Body of pancreas (tissue), 4 donors: ENCODE data around the gene RNF166. TPM values are rescaled to one million over a fixed set of nuclear protein-coding genes. Genes with fewer than 3 reads are reported as not detected.

Source experiments
- ATAC-seq: fragments of 150-250 bp; one replicate; pipeline ENCODE4 v1.9.1; 2016
- DNase-seq, 4 donors: peaks; one replicate each; pipeline ENCODE4 v3.0.0-alpha.2; 2019
- H3K27ac ChIP-seq, 4 donors: fragments of 200-600 bp; sonication (generic); 1 replicate in 3 of 4; 2 replicates in 1 of 4; pipeline versions ENCODE4 v1.5.1 to v1.6.1; 2016 to 2019; ENCODE audit warnings: mild to moderate bottlenecking in 1 of 4, mixed read lengths in 1 of 4, moderate library complexity in 1 of 4
- H3K27me3 ChIP-seq, 2 donors: fragments of 200-600 bp; sonication (generic); one replicate each; pipeline ENCODE4 v1.6.0; 2016; ENCODE audit warnings: mild to moderate bottlenecking in 1 of 2
- H3K36me3 ChIP-seq, 2 donors: fragments of 200-600 bp; sonication (generic); replicated peaks in 1 of 2; 2 replicates each; pipeline ENCODE4 v1.5.1; 2016; ENCODE audit warnings: low read depth in 2 of 2; ENCODE audit not compliant: insufficient read depth in 1 of 2
- H3K4me1 ChIP-seq: fragments of 200-600 bp; sonication (generic); one replicate; pipeline ENCODE4 v1.6.0; 2016
- H3K4me3 ChIP-seq, 2 donors: fragments of 200-600 bp; sonication (generic); 1 replicate in 1 of 2; 2 replicates in 1 of 2; pipeline ENCODE4 v1.5.1; 2016 to 2019
- H3K9me3 ChIP-seq, 3 donors: fragments of 200-600 bp; sonication (generic); 1 replicate in 2 of 3; 2 replicates in 1 of 3; pipeline ENCODE4 v1.5.1; 2016
- POLR2A ChIP-seq, 3 donors: fragments of 450-650 bp; IDR thresholded peaks; one replicate each; pipeline ENCODE4 v1.6.1; 2016; ENCODE audit warnings: antibody characterized with exemption in 3 of 3, mild to moderate bottlenecking in 2 of 3
- WGBS, 2 donors: methylation state at CpG; one replicate each; pipeline ENCODE4 v1.1.5; 2017; 5-methylcytosine and 5-hydroxymethylcytosine counted together
- intact Hi-C: fragments of 100-400 bp; cut with DNase I; formaldehyde crosslinking; loops from one replicate; pipeline ENCODE4 v1.15.1; 2023
- total RNA-seq, 2 donors: library from RNA; depleted of rRNA; stranded (reverse); fragments of >200 nt; gene quantifications; one replicate each; pipeline ENCODE4 v1.1.0, GENCODE V29; 2016
- TF ChIP-seq, protein P1 (sequence below), 7 experiments: fragments of 450-650 bp in 4 of 7; fragments of 200-600 bp in 3 of 7; sonication (generic) in 3 of 7; IDR thresholded peaks; one replicate each; pipeline ENCODE4 v1.5.1; 2016 to 2019; ENCODE audit warnings: antibody characterized with exemption in 7 of 7

The RNF166 gene
- total RNA-seq, 2 donors from 2014 or later, result 16.6 to 27.7 TPM

DNA sequence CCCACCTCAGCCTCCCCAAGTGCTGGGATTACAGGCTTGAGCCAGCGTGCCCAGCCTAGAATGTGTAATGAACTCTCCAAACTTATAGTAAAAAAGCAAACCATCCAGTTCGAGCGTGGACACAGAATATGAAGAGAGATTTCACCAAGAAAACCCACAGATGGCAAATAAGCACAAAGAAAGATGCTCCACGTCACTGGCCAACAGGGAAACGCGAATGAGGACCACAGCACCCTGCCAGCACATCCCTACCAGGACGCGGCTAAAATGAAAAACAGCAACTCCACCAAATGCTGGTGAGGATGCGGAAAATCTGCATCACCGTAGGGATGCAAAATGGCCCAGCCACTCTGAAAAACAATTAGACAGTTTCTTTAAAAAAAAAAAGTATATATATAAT, 44.7 kb downstream of the RNF166 start:
- intact Hi-C loops, result no loop called here
- H3K4me3 ChIP-seq, result no peak overlapping the region
- DNase-seq (no peak), ATAC-seq (no peak)
- H3K9me3 ChIP-seq, result no peaks in the 10 kb centered on the region
- peaks cover 22% of the 10 kb centered on the region for H3K4me1 ChIP-seq
- WGBS, 2 donors, result 80 to 83% methylated on average over 10 of the region's 10 CpGs
- TF ChIP-seq, protein P1, sequence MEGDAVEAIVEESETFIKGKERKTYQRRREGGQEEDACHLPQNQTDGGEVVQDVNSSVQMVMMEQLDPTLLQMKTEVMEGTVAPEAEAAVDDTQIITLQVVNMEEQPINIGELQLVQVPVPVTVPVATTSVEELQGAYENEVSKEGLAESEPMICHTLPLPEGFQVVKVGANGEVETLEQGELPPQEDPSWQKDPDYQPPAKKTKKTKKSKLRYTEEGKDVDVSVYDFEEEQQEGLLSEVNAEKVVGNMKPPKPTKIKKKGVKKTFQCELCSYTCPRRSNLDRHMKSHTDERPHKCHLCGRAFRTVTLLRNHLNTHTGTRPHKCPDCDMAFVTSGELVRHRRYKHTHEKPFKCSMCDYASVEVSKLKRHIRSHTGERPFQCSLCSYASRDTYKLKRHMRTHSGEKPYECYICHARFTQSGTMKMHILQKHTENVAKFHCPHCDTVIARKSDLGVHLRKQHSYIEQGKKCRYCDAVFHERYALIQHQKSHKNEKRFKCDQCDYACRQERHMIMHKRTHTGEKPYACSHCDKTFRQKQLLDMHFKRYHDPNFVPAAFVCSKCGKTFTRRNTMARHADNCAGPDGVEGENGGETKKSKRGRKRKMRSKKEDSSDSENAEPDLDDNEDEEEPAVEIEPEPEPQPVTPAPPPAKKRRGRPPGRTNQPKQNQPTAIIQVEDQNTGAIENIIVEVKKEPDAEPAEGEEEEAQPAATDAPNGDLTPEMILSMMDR (IDR thresholded peaks at IDR 0.05), result no peak
- no peak for TF ChIP-seq POLR2A (IDR thresholded peaks at IDR 0.05)
- H3K27me3 ChIP-seq, result no peaks in the 10 kb centered on the region
- H3K36me3 ChIP-seq, result no peaks in the 10 kb centered on the region
- no peak overlapping the region for H3K27ac ChIP-seq

DNA sequence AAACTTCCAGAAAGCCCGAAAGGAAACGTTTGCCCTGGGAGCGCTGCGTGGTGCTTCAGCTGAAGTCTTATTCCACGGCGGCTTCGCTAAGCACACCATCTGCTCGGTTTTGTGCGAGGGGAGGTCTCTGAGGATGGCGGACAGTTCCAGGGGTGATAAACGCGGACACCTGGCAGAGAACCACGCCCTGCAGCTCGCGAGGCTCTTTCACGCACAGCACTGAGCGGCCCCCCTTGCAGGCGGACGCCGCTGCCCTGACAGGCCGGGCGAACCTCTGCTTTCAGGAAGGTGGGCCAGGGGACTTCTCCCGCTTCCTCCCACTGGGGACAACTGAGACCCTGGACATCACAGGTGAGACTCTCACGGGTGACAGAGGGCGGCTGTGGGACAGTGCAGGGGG, 47.0 kb downstream of the RNF166 start:
- Histone ChIP-seq H3K27me3 (no peaks in the 10 kb centered on the region), H3K36me3 (no peaks in the 10 kb centered on the region), H3K4me3 (no peak overlapping the region), H3K9me3 (no peaks in the 10 kb centered on the region), H3K27ac (no peak overlapping the region), H3K4me1 (peaks cover 6% of the 10 kb centered on the region)
- no peak for DNase-seq
- intact Hi-C loops, result no loop called here
- no peak for ATAC-seq
- 88 to 90% methylated on average over 10 to 24 of the region's 25 CpGs for WGBS, 2 donors
- TF ChIP-seq POLR2A (IDR thresholded peaks at IDR 0.05), result no peak
- TF ChIP-seq, protein P1 (IDR thresholded peaks at IDR 0.05), result no peak

DNA sequence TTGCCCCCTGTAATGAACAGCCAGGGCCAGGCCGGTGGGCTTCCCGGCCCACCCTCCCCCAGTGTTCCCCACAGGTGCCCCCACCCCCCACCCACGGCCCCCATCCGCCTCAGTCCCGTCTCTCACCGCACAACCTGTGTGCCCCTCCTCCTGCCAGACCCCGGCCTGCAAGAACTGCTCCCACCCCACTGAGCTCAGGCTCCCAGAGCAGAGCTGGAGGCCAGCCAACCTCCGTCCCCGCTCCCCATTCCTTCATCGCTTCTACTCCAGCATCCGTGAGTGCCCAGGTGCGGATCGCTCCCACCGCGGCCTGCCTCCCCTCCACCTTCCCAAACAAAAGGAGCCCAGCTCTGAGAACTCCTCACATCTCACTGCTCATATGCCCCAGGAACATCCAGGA, 47.5 kb downstream of the RNF166 start:
- TF ChIP-seq, protein P1 (IDR thresholded peaks at IDR 0.05), result no peak
- TF ChIP-seq POLR2A (IDR thresholded peaks at IDR 0.05), result no peak
- no peak overlapping the region for H3K27ac ChIP-seq
- peaks cover 1% of the 10 kb centered on the region for H3K4me1 ChIP-seq
- H3K27me3 ChIP-seq, result no peaks in the 10 kb centered on the region
- WGBS, 2 donors, result 84 to 94% methylated on average over 12 to 15 of the region's 15 CpGs
- DNase-seq, result no peak
- ATAC-seq, result no peak
- H3K4me3 ChIP-seq, result no peak overlapping the region
- no peaks in the 10 kb centered on the region for H3K36me3 ChIP-seq
- no peaks in the 10 kb centered on the region for H3K9me3 ChIP-seq
- intact Hi-C loops, result no loop called here

DNA sequence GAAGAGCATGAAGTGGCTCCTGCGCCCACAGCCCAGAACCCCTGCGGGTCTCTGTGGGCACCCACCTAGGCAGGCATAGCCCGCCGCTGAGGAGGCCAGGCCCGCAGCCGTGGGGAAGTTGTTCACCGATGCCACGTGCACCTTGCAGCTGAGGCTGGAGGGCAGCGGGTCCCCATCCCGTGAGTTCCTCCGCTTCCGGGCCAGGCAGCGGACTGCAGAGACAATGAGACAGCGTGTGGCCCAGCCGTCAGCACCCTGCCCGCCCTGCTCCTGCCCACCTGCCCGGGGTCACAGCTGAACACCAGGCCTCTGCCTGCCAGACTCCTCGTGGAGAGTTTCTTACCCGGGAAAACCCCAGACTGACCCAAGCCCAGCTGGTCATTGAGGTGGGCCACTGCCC, 48.8 kb downstream of the RNF166 start:
- no peak overlapping the region for H3K27ac ChIP-seq
- intact Hi-C loops, result no loop called here
- no peaks in the 10 kb centered on the region for H3K27me3 ChIP-seq
- no peaks in the 10 kb centered on the region for H3K36me3 ChIP-seq
- DNase-seq, result no peak
- no peak for TF ChIP-seq POLR2A (IDR thresholded peaks at IDR 0.05)
- TF ChIP-seq, protein P1 (IDR thresholded peaks at IDR 0.05), result no peak
- H3K4me3 ChIP-seq, result no peak overlapping the region
- 86 to 95% methylated on average over 7 to 19 of the region's 19 CpGs for WGBS, 2 donors
- H3K9me3 ChIP-seq, result no peaks in the 10 kb centered on the region
- H3K4me1 ChIP-seq, result no peaks in the 10 kb centered on the region
- ATAC-seq, result no peak

DNA sequence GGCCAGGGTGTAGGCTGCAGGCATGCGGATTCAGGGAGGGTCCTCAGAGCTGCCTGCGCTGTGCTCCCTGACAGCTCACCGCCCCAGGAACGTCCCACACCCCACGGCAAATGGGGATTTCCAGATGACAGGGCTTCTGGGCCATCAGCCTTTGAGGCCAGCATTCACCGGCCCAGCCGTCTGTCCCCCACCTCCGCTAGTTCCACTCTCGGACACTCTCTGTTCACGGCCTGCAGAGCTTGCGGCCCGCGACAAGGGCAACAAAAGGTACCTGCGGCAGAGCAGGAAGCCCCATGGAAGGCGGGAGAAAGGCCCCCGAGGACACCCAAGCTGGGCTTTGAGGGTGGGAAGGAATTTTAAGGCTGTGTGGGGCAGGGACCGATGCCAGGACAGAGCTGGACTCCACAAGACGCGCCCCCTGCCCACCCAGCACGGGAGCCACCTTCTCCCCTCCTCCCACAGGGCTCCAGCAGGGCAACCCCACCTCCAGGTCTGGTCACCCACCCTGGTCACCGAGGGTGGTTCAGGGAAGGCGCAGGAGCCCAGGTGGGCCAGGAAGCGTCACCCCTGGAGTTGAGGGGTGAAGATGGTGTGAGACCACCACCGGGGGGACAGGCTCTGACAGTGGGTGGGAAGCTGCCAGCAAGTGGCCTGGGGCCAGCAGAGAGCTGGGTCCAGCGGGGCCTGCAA, 49.8 kb downstream of the RNF166 start:
- H3K9me3 ChIP-seq, result no peaks in the 10 kb centered on the region
- no peak for DNase-seq
- H3K27ac ChIP-seq, result no peak overlapping the region
- peaks cover 8% of the 10 kb centered on the region for H3K4me1 ChIP-seq
- no peak overlapping the region for H3K4me3 ChIP-seq
- intact Hi-C loops, result no loop called here
- H3K27me3 ChIP-seq, result no peaks in the 10 kb centered on the region
- ATAC-seq, result no peak
- no peaks in the 10 kb centered on the region for H3K36me3 ChIP-seq
- TF ChIP-seq, protein P1 (IDR thresholded peaks at IDR 0.05), result no peak
- TF ChIP-seq POLR2A (IDR thresholded peaks at IDR 0.05), result no peak
- WGBS, 2 donors, result 80 to 84% methylated on average over 15 to 24 of the region's 25 CpGs
